Smooth muscle cell (in vitro differentiated cells): Measurements from ENCODE around the gene JAG1. TPM values are rescaled to one million over a fixed set of nuclear protein-coding genes. Genes with fewer than 3 reads are reported as not detected.

Source experiments
- DNase-seq: peaks from one replicate; lab custom pipeline; 2025; ENCODE audit not compliant: unreplicated experiment; lab: John Stamatoyannopoulos, UW
- H2AFZ ChIP-seq: fragments of 200-600 bp; sonication (generic); 2 replicates; pipeline ENCODE4 v1.6.0; 2016; ENCODE audit warnings: antibody characterized with exemption, low read depth, mild to moderate bottlenecking
- H3F3A ChIP-seq: fragments of 200-600 bp; sonication (generic); 2 replicates; pipeline ENCODE4 v1.6.0; 2017; ENCODE audit warnings: antibody characterized with exemption, low read depth
- H3K27ac ChIP-seq: fragments of 200-600 bp; sonication (generic); 2 replicates; pipeline ENCODE4 v1.5.1; 2016; ENCODE audit warnings: low read depth, mild to moderate bottlenecking
- H3K27me3 ChIP-seq: fragments of 200-600 bp; sonication (generic); 2 replicates; pipeline ENCODE4 v1.6.1; 2016; ENCODE audit warnings: low read depth, mild to moderate bottlenecking
- H3K36me3 ChIP-seq: fragments of 200-600 bp; sonication (generic); 2 replicates; pipeline ENCODE4 v1.5.1; 2016; ENCODE audit warnings: low read depth
- H3K4me1 ChIP-seq: fragments of 200-600 bp; sonication (generic); 2 replicates; pipeline ENCODE4 v1.5.1; 2016; ENCODE audit warnings: low read depth
- H3K4me2 ChIP-seq: fragments of 200-600 bp; sonication (generic); 2 replicates; pipeline ENCODE4 v1.6.0; 2016; ENCODE audit warnings: mild to moderate bottlenecking
- H3K4me3 ChIP-seq: fragments of 200-600 bp; sonication (generic); 2 replicates; pipeline ENCODE4 v1.5.1; 2016; ENCODE audit warnings: mild to moderate bottlenecking
- H3K79me2 ChIP-seq: fragments of 200-600 bp; sonication (generic); 2 replicates; pipeline ENCODE4 v1.6.0; 2016; ENCODE audit warnings: low read depth, mild to moderate bottlenecking
- H3K9ac ChIP-seq: fragments of 200-600 bp; sonication (generic); 2 replicates; pipeline ENCODE4 v1.6.0; 2016; ENCODE audit warnings: low read depth
- H3K9me3 ChIP-seq: fragments of 200-600 bp; sonication (generic); replicated peaks from 2 replicates; pipeline ENCODE4 v1.5.1; 2016; ENCODE audit warnings: low read depth
- H4K20me1 ChIP-seq: fragments of 200-600 bp; sonication (generic); 2 replicates; pipeline ENCODE4 v1.6.0; 2016; ENCODE audit warnings: low read depth
- WGBS: methylation state at CpG from one replicate; pipeline ENCODE4 v1.1.7; 2016; ENCODE audit warnings: low lambda C conversion rate; 5-methylcytosine and 5-hydroxymethylcytosine counted together
- polyA plus RNA-seq: library from polyadenylated mRNA; unstranded; fragments of >200 nt; fragmentation: Nextera tagmentation; extraction: Ambion mirVana; gene quantifications from 2 replicates; pipeline ENCODE4 v1.2.1, GENCODE V29; 2016
- total RNA-seq: library from RNA; depleted of rRNA; stranded (reverse); fragments of >200 nt; gene quantifications from 2 replicates; pipeline ENCODE4 v1.2.3, GENCODE V29; 2014
- TF ChIP-seq, protein P1 (sequence below): fragments of 200-600 bp; sonication (generic); IDR thresholded peaks from 2 replicates; pipeline ENCODE4 v1.5.1; 2017; ENCODE audit warnings: borderline replicate concordance, mild to moderate bottlenecking, antibody characterized with exemption; ENCODE audit not compliant: insufficient read depth, poor library complexity, severe bottlenecking

The JAG1 gene
- total and polyA plus RNA-seq, 2 experiments from 2014 or later = 45.0 to 126 TPM

DNA sequence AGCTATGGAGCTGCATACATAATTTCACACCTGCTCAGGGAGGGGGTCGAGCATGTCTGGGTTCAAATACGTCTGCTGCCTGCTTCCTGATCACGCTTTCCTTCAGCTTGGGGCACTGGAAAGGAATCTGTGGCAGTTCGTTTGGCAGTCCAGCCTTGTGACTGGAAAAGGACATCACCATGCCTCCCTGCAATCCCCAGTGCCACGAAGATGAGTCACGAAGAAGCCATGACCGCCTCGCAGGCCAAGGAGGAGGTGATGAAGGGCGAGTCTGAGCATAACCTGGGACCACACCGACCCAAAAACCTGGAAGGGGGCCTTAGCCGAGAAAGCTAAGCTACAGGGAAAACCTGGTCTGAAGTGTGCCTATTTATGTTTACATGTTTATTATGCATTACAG, 13.1 kb downstream of the JAG1 start:
- peak overlapping the region; percentile 9 for H3K4me2 ChIP-seq
- TF ChIP-seq, protein P1, sequence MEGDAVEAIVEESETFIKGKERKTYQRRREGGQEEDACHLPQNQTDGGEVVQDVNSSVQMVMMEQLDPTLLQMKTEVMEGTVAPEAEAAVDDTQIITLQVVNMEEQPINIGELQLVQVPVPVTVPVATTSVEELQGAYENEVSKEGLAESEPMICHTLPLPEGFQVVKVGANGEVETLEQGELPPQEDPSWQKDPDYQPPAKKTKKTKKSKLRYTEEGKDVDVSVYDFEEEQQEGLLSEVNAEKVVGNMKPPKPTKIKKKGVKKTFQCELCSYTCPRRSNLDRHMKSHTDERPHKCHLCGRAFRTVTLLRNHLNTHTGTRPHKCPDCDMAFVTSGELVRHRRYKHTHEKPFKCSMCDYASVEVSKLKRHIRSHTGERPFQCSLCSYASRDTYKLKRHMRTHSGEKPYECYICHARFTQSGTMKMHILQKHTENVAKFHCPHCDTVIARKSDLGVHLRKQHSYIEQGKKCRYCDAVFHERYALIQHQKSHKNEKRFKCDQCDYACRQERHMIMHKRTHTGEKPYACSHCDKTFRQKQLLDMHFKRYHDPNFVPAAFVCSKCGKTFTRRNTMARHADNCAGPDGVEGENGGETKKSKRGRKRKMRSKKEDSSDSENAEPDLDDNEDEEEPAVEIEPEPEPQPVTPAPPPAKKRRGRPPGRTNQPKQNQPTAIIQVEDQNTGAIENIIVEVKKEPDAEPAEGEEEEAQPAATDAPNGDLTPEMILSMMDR = no peak
- H3K36me3 ChIP-seq = no peaks in the 10 kb centered on the region
- no peak overlapping the region for H2AFZ ChIP-seq
- no peak overlapping the region for H3K4me3 ChIP-seq
- no peak overlapping the region for H3K9ac ChIP-seq
- no peak for DNase-seq
- 41% methylated on average over 11 of the region's 11 CpGs for WGBS
- H3K4me1 ChIP-seq = peaks cover 52% of the 10 kb centered on the region
- peaks cover 71% of the 10 kb centered on the region for H3K79me2 ChIP-seq
- H3F3A ChIP-seq = peaks cover 9% of the 10 kb centered on the region
- peak overlapping the region; percentile 57 for H3K27ac ChIP-seq
- peaks cover 94% of the 10 kb centered on the region for H4K20me1 ChIP-seq
- no peaks in the 10 kb centered on the region for H3K9me3 ChIP-seq
- no peaks in the 10 kb centered on the region for H3K27me3 ChIP-seq

DNA sequence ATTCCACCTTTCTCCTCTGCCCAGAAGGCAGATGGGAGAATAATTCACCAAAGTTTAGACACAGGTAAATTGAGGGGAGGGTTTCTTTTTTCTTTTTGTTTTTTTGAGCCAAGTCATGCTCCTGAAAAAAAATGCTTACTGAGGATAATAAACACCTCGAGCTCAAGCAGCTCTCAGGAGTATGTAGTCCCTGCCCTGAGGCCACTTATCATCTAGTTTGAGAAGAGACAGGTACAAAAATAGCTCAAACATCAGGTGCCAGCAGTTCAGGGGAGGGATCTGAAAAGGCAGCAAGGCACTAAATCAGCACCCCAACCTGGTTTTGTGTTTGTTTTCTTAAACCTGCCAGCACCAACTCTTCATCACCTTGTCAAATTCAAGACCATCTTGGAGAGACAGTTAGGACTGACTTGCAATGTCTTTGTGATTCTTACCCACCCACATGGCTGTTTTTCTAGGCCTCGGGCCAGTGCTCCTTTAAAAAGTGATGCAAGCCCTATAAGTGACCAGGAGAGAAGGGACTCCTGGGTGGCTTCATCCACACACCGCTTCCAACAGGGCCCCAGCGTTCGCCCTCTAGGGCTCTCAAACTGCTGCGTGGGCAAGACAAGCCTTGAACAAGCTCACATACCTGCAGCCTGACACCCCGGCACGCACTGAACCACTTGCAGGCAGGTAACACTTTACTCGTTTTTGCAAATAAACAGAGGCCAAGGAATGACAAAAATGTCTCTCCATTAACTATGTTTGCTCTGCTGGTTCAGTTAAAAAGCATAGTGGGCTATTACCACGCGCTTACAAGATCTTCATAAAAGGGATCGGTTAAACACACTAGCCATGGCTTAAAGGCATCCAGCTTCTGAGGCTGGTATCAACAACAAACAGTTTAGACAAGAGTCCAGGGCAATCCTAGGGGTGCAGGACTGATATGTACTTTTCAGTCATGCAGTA, 13.9 kb downstream of the JAG1 start:
- DNase-seq = no peak
- Histone ChIP-seq H3K36me3 (no peaks in the 10 kb centered on the region), H3K9me3 (no peaks in the 10 kb centered on the region), H2AFZ (no peak overlapping the region), H3K9ac (no peak overlapping the region), H3K79me2 (peaks cover 64% of the 10 kb centered on the region), H4K20me1 (peaks cover 89% of the 10 kb centered on the region), H3K4me1 (peaks cover 52% of the 10 kb centered on the region), H3K4me3 (no peak overlapping the region), H3K27ac (peak overlapping the region; percentile 57), H3F3A (peaks cover 13% of the 10 kb centered on the region), H3K4me2 (peak overlapping the region; percentile 9), H3K27me3 (no peaks in the 10 kb centered on the region)
- TF ChIP-seq, protein P1 = no peak
- WGBS = 56% methylated on average over 12 of the region's 12 CpGs

- Histone ChIP-seq H2AFZ (no peak overlapping the region), H3K27ac (peak overlapping the region; percentile 57), H3K4me2 (no peak overlapping the region), H4K20me1 (peaks cover 81% of the 10 kb centered on the region), H3K4me3 (no peak overlapping the region), H3K9me3 (no peaks in the 10 kb centered on the region), H3K9ac (no peak overlapping the region), H3K4me1 (peaks cover 52% of the 10 kb centered on the region), H3K79me2 (peaks cover 55% of the 10 kb centered on the region), H3F3A (peaks cover 20% of the 10 kb centered on the region), H3K27me3 (no peaks in the 10 kb centered on the region), H3K36me3 (no peaks in the 10 kb centered on the region)
- no peak for DNase-seq
- 47% methylated on average over 5 of the region's 5 CpGs for WGBS
- TF ChIP-seq, protein P1 = no peak
These were observed 14.7 kb downstream of the JAG1 start for GRCh38 chr20:10658876-10659632.
